HG03045 (cell line): ENCODE results near the gene ZNRF3.
"Not testable (repeated sequence)": the region's sequence is repeated elsewhere in the genome, so short reads cannot be mapped to it uniquely, and the experiment has no call there.

Experiments used
- ATAC-seq: cut with Tn5 transposase; IDR thresholded peaks from one replicate; pipeline ENCODE4 v1.9.1; 2021; ENCODE audit warnings: mild to moderate bottlenecking, moderate library complexity; ENCODE audit not compliant: unreplicated experiment

The ZNRF3 gene

DNA sequence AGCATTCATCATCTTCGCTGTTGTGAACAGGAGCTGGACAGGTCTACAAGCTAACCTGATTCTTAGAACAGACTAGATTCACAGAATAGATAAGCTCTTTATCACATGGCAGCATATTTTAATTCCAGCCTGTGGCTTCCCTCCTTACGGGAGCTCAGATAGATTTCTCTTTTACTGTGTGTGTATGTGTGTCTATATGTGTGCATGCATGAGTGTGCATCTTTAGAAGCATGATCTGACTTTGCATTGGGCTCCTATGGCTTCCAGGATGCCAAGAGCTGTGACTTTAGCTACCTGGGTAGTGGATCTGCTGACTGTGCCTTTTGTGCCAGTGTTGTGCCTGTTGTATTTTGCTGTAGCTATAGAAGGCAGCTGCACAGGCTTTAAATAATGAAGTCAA, 44.3 kb downstream of the ZNRF3 start:
- ATAC-seq = no peak

DNA sequence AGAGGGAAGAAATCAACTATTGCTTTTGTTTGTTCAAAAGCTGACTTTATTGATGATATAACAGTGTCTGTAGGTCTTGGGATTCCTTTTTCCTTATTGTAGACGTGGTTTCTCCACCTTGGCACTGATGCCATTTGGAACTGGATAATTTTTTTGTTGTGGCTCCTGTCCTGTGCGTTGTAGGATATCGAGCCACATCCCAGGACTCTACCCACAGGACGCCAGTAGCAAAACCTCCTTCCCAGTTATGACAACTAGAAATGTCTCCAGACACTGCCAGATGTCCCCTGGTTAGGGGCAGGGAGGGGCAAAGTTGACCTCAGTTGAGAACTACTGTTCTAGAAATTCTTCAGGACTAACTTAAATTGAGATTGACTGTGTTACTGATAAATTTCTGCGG, 45.8 kb downstream of the ZNRF3 start:
- no peak for ATAC-seq

- ATAC-seq = no peak
Observed at GRCh38 chr22:28930357-28931007, 47.1 kb downstream of the ZNRF3 start.

DNA sequence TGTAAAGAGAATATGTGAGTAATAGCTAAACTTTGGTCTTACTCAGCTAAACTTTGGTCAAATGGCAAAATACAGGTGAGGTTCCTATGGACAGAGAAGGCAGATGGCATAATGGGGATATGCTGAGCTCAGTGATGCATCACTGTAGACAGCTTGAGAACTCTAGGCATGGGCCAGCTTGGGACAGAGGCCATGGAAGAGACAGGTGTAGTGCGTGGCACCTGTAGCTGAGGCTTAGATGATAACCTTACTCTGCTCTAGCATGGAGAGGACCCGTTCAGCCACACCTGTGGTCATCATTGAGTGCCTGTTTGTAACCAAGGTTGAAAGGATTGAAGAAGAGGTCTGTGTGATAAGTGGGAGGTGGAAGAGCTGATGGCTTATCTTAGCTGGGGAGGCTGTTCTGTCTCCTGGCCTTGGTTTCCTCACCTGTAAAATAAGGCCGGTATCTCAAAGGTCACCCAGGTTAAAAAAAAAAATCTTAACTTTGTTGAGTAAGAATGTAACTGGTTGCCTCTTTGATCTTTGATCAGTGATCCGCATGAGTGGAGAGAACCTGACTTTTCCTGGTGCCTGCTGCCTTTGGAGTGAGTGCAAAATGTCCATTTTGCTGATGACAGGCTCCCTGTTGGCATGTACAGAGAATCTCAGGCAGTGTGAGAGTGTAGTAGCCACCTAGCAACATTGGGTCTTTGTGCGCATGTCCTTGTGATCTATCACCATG, 48.6 kb downstream of the ZNRF3 start:
- ATAC-seq = no peak

- ATAC-seq = no peak
Observed at GRCh38 chr22:28933321-28933720, 49.9 kb downstream of the ZNRF3 start.

DNA sequence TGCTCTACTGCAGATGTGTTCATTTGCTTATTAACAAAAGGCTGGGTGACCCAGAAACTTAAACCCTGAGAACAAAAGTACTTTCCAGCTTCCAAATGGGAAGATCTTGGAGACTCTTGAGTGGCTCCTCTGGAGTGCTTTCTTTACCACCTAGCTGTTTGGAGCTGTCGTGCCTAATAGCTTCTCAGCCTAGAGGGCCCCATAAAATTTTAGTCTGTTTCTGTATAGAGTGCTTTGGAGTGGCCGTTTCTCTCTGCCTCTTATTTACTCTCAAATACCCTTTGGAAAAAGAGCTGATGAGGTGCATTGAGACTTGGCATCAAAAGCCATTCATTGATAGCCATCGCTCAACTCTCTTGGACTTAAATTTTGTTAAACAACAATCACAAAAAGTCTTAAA, 50.7 kb downstream of the ZNRF3 start:
- ATAC-seq = no peak

DNA sequence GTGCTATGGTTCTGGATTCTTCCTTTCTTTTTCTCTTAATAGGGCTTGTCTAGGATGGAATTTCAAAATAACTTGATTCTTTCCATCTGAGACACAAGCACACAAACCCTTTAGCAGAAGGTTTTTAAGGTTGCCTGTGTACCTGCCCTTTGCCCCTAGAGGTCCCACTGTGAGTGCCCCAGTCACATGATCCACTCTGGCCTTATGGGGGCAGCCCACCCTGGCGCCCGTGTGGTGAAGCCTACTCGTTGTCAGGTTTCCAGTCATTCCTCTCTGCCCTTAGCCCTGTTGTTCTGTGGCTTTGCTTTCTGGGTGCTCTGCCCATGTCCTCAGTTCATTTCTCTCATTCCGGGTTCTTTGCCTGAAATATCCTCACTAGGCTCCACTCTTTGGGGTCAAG, 51.8 kb downstream of the ZNRF3 start:
- no peak for ATAC-seq

DNA sequence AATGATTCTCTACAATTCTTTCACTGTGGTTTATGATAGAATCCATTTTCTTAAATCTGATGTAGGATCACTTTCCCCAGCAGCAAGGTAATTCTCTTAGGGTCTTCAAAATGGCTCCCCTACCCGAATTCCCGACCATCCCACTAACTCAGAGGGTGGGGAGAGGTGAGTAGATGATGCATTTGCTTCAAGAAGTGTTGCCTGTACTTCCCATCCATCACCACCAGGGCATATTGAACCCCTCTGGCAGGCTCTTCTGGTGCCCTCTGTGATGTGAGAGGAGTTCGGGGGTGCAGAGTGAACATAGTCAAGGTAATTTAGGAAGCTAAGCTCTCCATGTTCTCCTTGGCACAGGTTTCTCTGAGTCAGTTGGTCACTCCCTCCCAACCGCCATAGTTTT, 52.3 kb downstream of the ZNRF3 start:
- no peak for ATAC-seq

DNA sequence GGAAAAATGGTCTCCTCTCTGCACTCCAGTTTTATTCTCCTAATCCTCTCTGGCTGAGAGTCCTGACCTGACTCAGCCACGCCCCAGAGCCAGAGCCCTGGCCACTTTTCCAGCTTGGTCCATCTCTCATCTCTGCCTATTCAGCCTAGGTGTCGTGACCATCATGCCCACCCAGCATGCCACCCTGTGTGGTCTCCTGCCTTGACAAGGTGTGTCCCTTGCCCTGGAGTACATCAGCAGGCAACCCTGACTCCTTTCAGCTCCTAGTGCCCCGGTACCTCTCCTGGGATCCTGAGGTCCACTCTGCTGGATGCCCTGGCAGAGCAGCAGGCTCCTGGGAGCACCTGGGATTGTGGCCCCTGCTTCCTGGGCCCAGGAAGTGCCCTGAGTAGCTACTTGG, 52.8 kb downstream of the ZNRF3 start:
- ATAC-seq = no peak

GRCh38 chr22:28937206-28938025, 54.0 kb downstream of the ZNRF3 start:
- ATAC-seq = no peak

DNA sequence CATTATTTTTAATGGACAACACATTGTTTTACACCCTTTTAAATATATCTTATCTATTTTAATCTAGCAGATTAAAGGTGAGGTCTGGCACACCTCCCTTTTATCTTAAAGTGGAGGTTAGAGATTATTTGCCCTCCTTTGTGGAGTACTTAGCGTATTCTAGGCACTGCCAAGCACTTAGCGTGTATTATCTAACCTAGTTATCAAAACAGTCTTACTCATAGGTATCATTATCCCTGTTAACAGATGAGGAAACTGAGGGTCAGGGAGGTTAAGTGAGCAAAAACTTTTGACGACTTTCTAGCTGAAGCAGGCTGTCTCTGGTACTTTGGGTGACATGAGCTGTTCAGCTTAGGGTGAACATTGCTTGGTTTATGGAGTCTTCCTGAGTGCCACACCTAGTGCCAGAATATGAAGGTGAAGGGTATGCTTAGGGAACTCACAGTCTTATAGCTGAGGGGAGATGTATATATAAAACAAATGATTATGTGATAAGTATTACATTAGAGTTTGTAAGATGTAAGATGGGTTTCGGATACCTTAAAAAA, 55.0 kb downstream of the ZNRF3 start:
- ATAC-seq = no peak

DNA sequence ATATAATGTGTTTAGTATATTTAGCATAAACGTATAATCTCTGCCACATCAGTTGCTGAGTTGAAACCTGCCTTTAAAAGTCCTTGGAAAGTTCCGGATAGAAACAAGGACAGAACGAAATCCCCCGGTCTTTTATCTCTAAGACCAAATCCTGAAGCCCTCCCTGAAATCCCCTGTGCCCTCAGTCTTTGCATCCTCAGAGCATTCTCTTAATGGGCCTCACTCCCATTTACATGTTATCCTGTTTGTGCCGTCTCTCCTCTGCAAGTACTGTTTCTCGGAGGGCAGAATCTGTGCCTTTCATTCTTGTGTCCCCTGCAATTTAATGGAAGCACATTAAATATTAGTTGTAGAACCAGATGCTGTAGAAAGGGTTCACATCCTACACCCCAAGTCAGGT, 56.0 kb downstream of the ZNRF3 start:
- no peak for ATAC-seq

DNA sequence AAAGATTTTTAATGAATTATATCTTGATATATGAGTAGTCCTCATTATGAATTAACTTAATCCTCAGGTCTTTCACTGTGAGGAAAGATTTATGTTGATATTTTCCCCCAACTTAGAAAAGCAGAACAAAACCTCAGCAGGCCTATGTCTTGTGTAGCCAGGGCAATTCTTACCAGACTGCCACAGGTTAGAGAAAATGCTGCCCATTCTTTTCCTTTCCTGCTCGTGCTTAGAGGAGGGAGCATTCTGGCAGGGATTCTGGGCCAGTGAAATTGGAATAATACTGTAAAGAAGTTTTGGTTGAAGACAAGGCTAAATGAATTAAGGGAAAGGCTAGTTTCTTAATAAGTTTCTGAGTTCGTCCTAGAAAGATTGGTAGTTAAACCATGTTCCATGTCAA, 56.6 kb downstream of the ZNRF3 start:
- no peak for ATAC-seq

- ATAC-seq = no peak
Observed at GRCh38 chr22:28940441-28940840, 57.1 kb downstream of the ZNRF3 start.

- no peak for ATAC-seq
Observed at GRCh38 chr22:28942333-28942732, 59.0 kb downstream of the ZNRF3 start.

DNA sequence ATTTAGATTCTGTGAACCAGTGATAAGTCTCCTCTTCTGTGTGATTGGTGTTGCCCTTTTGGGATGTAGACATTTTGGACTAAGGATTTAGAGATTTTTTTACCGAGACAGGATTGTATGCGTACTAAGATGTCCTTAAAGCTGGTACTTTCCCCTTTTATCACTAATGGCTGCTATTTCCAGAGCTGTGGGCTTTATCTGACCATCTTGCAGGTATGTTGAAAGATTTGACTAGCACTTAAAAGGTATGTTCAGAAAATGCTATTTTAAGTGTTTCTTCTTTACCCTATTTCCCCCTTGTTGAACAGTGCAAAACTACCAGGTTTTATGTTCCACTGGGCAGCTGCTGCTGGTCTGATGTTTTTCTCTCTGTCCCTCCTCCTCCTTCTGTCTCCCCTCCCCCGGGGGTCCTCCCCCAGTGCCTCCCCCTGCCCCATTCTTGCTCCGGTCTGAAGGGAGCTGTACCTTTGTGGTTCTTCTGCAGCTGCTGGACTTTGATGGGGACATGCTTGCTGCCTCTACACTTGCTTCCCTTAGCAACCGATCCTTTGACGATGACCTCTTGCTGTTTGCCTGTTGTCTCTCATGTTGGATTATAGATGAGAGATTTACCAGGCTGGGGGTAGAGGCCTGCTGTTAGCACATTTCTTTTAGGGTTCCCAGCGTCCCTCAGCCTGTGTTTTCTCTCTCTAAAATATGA, 59.6 kb downstream of the ZNRF3 start:
- ATAC-seq = no peak

DNA sequence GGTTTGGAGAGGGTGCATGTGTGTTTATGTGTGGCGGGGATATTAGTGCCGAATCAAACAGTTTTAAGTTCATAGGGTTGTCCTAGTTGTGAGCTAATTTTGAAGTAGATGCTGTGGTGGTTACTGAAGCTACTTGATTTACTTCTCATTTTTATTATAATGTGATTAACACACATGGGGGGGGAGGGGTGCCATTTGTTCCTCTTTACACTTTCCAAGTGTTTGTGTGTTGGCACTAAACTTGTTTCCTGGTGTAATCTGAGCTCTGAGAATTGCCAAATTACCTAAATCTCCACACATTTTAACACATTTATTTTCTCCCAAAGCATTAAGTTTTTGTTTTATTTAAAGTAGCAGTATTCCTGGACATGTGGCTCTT, 60.1 kb downstream of the ZNRF3 start:
- no peak for ATAC-seq

DNA sequence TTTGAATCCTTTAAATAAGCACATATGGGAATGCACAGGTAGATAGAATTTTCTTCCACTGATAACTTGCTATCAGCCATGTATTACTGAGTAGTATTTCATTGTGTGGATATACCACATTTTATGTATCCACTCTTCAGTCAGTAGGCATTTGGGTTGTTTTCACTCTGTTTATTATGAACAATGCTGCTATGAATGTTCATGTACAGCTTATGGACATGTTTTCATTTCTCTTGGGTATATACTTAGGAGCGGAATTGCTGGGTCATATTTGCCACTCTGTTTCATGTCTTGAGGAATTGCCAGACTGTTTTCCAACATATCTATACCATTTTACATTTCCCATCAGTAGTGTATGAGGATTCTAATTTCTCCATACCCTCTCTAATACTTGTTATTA, 63.8 kb downstream of the ZNRF3 start:
- ATAC-seq = no peak

DNA sequence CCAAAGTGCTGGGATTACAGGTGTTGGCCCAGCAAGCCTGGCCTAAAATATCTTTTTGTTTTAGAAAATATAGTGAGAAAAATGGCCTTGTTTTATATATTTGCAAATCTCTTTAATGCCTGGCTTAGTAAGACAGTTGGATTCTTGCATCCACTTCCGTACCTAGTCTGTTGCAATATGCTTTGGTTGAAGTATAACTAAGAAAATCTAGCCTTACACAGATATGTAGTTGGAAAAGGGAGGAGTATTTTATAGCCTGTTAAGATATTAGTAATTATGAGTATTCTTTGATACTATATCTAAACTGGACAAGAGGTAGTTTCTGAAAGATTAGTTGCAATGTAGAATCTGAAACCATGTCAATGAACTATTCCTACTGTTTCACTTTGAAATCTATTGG, 65.1 kb downstream of the ZNRF3 start:
- ATAC-seq = no peak

DNA sequence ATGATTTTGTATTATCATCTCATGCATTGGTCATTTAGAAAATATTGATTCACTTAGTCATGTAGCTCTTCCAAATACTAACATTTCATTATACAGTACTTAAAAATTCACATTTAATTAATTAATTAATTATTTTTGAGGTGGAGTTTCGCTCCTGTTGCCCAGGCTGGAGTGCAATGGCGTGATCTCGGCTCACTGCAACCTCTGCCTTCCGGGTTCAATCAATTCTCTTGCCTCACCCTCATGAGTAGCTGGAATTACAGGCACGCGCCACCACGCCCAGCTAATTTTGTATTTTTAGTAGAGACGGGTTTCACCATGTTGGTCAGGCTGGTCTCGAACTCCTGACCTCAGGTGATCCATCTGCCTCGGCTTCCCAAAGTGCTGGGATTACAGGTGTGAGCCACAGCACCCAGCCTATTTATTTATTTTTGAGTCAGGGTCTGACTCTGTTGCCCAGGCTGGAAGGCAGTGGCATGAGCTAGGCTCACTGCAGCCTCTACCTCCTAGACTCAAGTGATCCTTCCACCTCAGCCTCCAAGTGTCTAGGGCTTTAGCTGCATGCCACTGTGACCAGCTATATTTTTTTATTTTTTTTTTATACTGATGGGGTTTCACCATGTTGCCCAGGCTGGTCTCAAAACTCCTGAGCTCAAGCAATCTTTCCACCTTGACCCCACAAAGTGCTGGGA, 65.6 kb downstream of the ZNRF3 start:
- ATAC-seq = not testable (repeated sequence)

GRCh38 chr22:28949788-28950187, 66.4 kb downstream of the ZNRF3 start:
- ATAC-seq = no peak
